Measurements from ENCODE around the gene LRP11. TPM values are rescaled to one million over a fixed set of nuclear protein-coding genes. Genes with fewer than 3 reads are reported as not detected.
A peak's percentile ranks its signal among the peaks of the same experiment; 100 is the strongest.

LRP11 gene
- total RNA-seq, 1 donor from 2014 or later: 10.8 TPM

DNA sequence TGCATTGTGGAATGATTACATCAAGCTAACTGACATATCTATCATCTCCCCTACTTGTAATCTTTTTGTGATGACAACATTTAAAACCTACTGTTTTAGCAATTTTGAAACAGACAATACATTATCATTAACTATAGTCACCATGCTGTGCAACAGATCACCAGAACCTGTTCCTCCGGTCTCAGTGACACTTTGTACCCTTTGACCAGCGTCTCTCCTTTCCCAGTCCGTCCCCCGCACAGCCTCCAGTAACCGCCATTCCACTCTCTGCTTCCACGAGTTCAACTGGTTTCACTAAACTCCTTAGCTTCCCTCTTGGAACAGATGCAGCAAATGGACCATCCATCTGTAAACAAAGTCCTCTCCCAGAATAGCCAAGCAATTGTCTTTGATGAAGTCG is 21.8 kb downstream of the LRP11 start:
- DNase-seq: no peak
- no peak overlapping the region for H3K27ac Mint-ChIP-seq (ENCODE audit: unreplicated experiment)
- peaks cover 2% of the 10 kb centered on the region for H3K27me3 Mint-ChIP-seq (ENCODE audit: unreplicated experiment)
- peaks cover 2% of the 10 kb centered on the region for H3K9me3 Mint-ChIP-seq (ENCODE audit: unreplicated experiment)
- H3K36me3 Mint-ChIP-seq (ENCODE audit: unreplicated experiment): peaks cover 4% of the 10 kb centered on the region
- no peaks in the 10 kb centered on the region for H3K4me1 Mint-ChIP-seq (ENCODE audit: low read depth, unreplicated experiment)
- no peak overlapping the region for H3K4me3 Mint-ChIP-seq (ENCODE audit: unreplicated experiment)
- TF ChIP-seq, protein P1, sequence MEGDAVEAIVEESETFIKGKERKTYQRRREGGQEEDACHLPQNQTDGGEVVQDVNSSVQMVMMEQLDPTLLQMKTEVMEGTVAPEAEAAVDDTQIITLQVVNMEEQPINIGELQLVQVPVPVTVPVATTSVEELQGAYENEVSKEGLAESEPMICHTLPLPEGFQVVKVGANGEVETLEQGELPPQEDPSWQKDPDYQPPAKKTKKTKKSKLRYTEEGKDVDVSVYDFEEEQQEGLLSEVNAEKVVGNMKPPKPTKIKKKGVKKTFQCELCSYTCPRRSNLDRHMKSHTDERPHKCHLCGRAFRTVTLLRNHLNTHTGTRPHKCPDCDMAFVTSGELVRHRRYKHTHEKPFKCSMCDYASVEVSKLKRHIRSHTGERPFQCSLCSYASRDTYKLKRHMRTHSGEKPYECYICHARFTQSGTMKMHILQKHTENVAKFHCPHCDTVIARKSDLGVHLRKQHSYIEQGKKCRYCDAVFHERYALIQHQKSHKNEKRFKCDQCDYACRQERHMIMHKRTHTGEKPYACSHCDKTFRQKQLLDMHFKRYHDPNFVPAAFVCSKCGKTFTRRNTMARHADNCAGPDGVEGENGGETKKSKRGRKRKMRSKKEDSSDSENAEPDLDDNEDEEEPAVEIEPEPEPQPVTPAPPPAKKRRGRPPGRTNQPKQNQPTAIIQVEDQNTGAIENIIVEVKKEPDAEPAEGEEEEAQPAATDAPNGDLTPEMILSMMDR (IDR thresholded peaks at IDR 0.05; ENCODE audit: partially characterized antibody, unreplicated experiment): no peak

GRCh38 chr6:149840345-149841075 is 23.6 kb downstream of the LRP11 start:
- no peaks in the 10 kb centered on the region for H3K4me1 Mint-ChIP-seq (ENCODE audit: low read depth, unreplicated experiment)
- H3K27ac Mint-ChIP-seq (ENCODE audit: unreplicated experiment): no peak overlapping the region
- no peak for DNase-seq
- H3K36me3 Mint-ChIP-seq (ENCODE audit: unreplicated experiment): peaks cover 4% of the 10 kb centered on the region
- peaks cover 2% of the 10 kb centered on the region for H3K9me3 Mint-ChIP-seq (ENCODE audit: unreplicated experiment)
- TF ChIP-seq, protein P1 (IDR thresholded peaks at IDR 0.05; ENCODE audit: partially characterized antibody, unreplicated experiment): no peak
- peaks cover 2% of the 10 kb centered on the region for H3K27me3 Mint-ChIP-seq (ENCODE audit: unreplicated experiment)
- H3K4me3 Mint-ChIP-seq (ENCODE audit: unreplicated experiment): no peak overlapping the region

DNA sequence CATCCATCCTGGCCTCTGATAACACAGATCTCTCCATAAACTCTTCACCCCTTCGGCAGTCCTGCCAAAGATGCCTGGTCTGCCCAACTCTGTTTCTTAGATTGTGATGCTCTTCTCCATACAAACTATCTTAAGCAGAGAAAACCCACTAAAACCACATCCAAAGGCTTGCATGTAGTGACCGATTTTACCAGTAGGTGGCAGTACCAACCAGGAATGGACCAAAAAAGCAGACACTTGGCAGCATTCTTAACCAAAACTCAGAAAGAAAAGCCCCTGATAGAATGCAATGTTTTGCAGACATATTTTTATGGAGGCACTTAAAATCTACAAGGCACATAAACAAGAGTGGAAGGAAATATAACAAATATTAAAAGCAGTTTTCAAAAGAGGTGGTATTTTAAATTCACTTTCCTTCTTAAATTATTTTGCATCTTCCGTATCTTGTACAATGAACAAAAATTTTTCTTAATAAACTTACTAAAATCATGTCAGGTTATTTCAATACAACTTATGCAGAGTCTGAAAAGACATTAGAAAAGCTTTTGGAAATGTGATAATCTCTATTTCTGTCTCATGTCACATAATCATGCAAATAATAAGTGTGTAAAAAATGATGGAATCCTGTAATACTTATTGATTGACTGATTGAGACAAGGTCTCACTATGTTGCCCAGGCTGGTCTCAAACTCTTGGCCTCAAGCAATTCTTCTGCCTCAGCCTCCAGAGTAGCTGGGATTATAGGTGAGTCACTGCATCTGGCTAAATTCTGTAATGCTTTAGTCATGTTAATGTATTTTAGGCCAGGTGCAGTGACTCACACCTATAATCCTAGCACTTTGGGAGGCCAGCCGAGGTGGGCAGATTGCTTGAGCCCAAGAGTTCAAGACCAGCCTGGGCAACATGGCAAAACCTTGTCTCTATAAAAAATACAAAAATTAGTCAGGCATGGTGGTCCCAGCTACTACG is 29.4 kb downstream of the LRP11 start:
- Mint-ChIP-seq H3K4me3 (ENCODE audit: unreplicated experiment) (no peak overlapping the region), H3K9me3 (ENCODE audit: unreplicated experiment) (no peaks in the 10 kb centered on the region), H3K27ac (ENCODE audit: unreplicated experiment) (peak overlapping the region; percentile 36), H3K27me3 (ENCODE audit: unreplicated experiment) (no peaks in the 10 kb centered on the region), H3K36me3 (ENCODE audit: unreplicated experiment) (no peaks in the 10 kb centered on the region), H3K4me1 (ENCODE audit: low read depth, unreplicated experiment) (peaks cover 4% of the 10 kb centered on the region)
- TF ChIP-seq, protein P1 (IDR thresholded peaks at IDR 0.05; ENCODE audit: partially characterized antibody, unreplicated experiment): peak; percentile 96
- DNase-seq: peak; percentile 69

GRCh38 chr6:149833651-149834050 is 30.5 kb downstream of the LRP11 start:
- peaks cover 4% of the 10 kb centered on the region for H3K4me1 Mint-ChIP-seq (ENCODE audit: low read depth, unreplicated experiment)
- no peaks in the 10 kb centered on the region for H3K9me3 Mint-ChIP-seq (ENCODE audit: unreplicated experiment)
- no peaks in the 10 kb centered on the region for H3K36me3 Mint-ChIP-seq (ENCODE audit: unreplicated experiment)
- no peaks in the 10 kb centered on the region for H3K27me3 Mint-ChIP-seq (ENCODE audit: unreplicated experiment)
- TF ChIP-seq, protein P1 (IDR thresholded peaks at IDR 0.05; ENCODE audit: partially characterized antibody, unreplicated experiment): no peak
- no peak overlapping the region for H3K4me3 Mint-ChIP-seq (ENCODE audit: unreplicated experiment)
- peak overlapping the region; percentile 48 for H3K27ac Mint-ChIP-seq (ENCODE audit: unreplicated experiment)
- DNase-seq: peak; percentile 27

Data from glutamatergic neuron (in vitro differentiated cells).